Measurements from ENCODE around the gene COQ2. TPM values are rescaled to one million over a fixed set of nuclear protein-coding genes. Genes with fewer than 3 reads are reported as not detected.
"Not testable (repeated sequence)": the region's sequence is repeated elsewhere in the genome, so short reads cannot be mapped to it uniquely, and the experiment has no call there.

The COQ2 gene
- total RNA-seq, 1 donor from 2014 or later, result 8.7 TPM

DNA sequence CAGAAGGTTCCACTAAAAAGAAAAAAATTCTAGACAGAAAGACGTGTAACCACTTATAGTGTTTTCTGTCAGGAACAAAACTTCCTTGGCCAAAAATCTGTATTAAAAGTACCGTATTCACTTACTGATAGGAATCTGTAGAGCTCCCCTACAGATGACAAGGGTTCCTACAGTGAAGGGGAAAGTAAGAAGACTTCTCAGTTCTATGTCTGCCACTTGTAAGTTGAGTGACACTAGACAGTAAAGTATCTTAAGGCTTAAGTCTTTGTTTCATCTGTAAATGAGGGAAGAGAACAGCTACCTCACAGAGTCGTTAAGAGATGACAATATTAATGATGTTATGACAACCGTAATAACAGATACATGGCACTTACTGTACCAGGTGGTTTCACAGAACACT lies 3.3 kb downstream of the COQ2 start:
- Mint-ChIP-seq H3K9me3 (ENCODE audit: unreplicated experiment) (no peaks in the 10 kb centered on the region), H3K27me3 (ENCODE audit: low read depth, unreplicated experiment) (no peaks in the 10 kb centered on the region), H3K36me3 (ENCODE audit: low read depth, unreplicated experiment) (no peaks in the 10 kb centered on the region), H3K4me1 (ENCODE audit: low read depth, unreplicated experiment) (peaks cover 8% of the 10 kb centered on the region), H3K4me3 (ENCODE audit: unreplicated experiment) (no peak overlapping the region), H3K27ac (ENCODE audit: unreplicated experiment) (no peak overlapping the region)
- Histone ChIP-seq H3K27ac (ENCODE audit: low read depth, low read length) (no peak overlapping the region), H2AFZ (ENCODE audit: low read depth, low read length) (no peak overlapping the region), H3K79me2 (ENCODE audit: insufficient read depth, low read length) (peaks cover 15% of the 10 kb centered on the region), H3K4me2 (ENCODE audit: low read length) (no peak overlapping the region), H3K9me3 (ENCODE audit: insufficient read depth, low read depth, low read length) (no peaks in the 10 kb centered on the region), H3K27me3 (ENCODE audit: insufficient read depth, low read length) (no peaks in the 10 kb centered on the region), H4K20me1 (ENCODE audit: insufficient read depth, low read length) (peaks cover 16% of the 10 kb centered on the region), H3K9ac (ENCODE audit: low read length) (no peak overlapping the region), H3K4me1 (ENCODE audit: insufficient read depth, low read length) (peaks cover 6% of the 10 kb centered on the region), H3K4me3 (ENCODE audit: insufficient read depth, low read depth, low read length) (no peak overlapping the region), H3K36me3 (ENCODE audit: insufficient read depth, low read length) (no peaks in the 10 kb centered on the region)
- no peak for DNase-seq (ENCODE audit: low read depth)
- FAIRE-seq, result no peak
- no peak for TF ChIP-seq EZH2 (IDR thresholded peaks at IDR 0.05; ENCODE audit: insufficient read depth, low read length)
- TF ChIP-seq, protein P1, sequence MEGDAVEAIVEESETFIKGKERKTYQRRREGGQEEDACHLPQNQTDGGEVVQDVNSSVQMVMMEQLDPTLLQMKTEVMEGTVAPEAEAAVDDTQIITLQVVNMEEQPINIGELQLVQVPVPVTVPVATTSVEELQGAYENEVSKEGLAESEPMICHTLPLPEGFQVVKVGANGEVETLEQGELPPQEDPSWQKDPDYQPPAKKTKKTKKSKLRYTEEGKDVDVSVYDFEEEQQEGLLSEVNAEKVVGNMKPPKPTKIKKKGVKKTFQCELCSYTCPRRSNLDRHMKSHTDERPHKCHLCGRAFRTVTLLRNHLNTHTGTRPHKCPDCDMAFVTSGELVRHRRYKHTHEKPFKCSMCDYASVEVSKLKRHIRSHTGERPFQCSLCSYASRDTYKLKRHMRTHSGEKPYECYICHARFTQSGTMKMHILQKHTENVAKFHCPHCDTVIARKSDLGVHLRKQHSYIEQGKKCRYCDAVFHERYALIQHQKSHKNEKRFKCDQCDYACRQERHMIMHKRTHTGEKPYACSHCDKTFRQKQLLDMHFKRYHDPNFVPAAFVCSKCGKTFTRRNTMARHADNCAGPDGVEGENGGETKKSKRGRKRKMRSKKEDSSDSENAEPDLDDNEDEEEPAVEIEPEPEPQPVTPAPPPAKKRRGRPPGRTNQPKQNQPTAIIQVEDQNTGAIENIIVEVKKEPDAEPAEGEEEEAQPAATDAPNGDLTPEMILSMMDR (IDR thresholded peaks at IDR 0.05; ENCODE audit: insufficient read depth, low read depth, low read length), result no peak

DNA sequence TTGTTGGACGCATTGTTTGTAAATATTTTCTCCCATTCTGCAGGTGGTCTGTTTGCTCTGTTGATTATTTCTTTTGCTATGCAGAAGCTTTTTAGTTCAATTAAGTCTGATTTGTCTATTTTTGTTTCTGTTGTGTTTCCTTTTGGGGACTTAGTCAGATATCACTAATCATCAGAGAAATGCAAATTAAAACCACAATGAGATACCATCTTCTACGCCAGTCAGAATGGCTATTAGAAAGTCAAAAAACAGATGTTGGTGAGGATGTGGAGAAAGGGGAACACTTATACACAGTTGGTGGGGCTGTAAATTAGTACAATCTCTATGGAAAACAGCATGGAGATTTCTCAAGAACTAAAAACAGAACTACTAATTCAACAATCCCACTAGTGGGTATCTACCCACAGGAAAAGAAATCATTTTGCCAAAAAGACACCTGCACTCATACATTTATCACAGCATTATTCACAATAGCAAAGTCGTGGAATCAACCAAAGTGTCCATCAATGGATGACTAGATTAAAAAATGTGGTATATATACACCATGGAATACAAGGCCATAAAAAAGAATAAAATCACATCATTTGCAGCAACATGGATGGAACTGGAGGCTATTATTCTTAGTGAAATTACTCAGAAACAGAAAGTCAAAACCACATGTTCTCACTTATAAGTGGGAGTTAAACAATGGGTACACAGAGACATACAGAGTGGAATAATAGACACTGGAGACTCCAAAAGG lies 8.1 kb downstream of the COQ2 start:
- H3K4me3 Mint-ChIP-seq (ENCODE audit: unreplicated experiment), result no peak overlapping the region
- H3K9ac ChIP-seq (ENCODE audit: low read length), result no peak overlapping the region
- H3K9me3 Mint-ChIP-seq (ENCODE audit: unreplicated experiment), result no peaks in the 10 kb centered on the region
- FAIRE-seq (peak; percentile 5), DNase-seq (ENCODE audit: low read depth) (peak; percentile 16)
- H4K20me1 ChIP-seq (ENCODE audit: insufficient read depth, low read length), result no peaks in the 10 kb centered on the region
- H2AFZ ChIP-seq (ENCODE audit: low read depth, low read length), result no peak overlapping the region
- no peak overlapping the region for H3K4me3 ChIP-seq (ENCODE audit: insufficient read depth, low read depth, low read length)
- H3K4me1 Mint-ChIP-seq (ENCODE audit: low read depth, unreplicated experiment), result no peaks in the 10 kb centered on the region
- H3K27me3 ChIP-seq (ENCODE audit: insufficient read depth, low read length), result no peaks in the 10 kb centered on the region
- peaks cover 4% of the 10 kb centered on the region for H3K79me2 ChIP-seq (ENCODE audit: insufficient read depth, low read length)
- H3K27me3 Mint-ChIP-seq (ENCODE audit: low read depth, unreplicated experiment), result no peaks in the 10 kb centered on the region
- H3K27ac Mint-ChIP-seq (ENCODE audit: unreplicated experiment), result no peak overlapping the region
- no peak overlapping the region for H3K27ac ChIP-seq (ENCODE audit: low read depth, low read length)
- TF ChIP-seq, protein P1 (IDR thresholded peaks at IDR 0.05; ENCODE audit: insufficient read depth, low read depth, low read length), result no peak
- no peak for TF ChIP-seq EZH2 (IDR thresholded peaks at IDR 0.05; ENCODE audit: insufficient read depth, low read length)
- no peak overlapping the region for H3K4me2 ChIP-seq (ENCODE audit: low read length)
- no peaks in the 10 kb centered on the region for H3K4me1 ChIP-seq (ENCODE audit: insufficient read depth, low read length)
- H3K9me3 ChIP-seq (ENCODE audit: insufficient read depth, low read depth, low read length), result no peaks in the 10 kb centered on the region
- H3K36me3 Mint-ChIP-seq (ENCODE audit: low read depth, unreplicated experiment), result no peaks in the 10 kb centered on the region
- peaks cover 3% of the 10 kb centered on the region for H3K36me3 ChIP-seq (ENCODE audit: insufficient read depth, low read length)

DNA sequence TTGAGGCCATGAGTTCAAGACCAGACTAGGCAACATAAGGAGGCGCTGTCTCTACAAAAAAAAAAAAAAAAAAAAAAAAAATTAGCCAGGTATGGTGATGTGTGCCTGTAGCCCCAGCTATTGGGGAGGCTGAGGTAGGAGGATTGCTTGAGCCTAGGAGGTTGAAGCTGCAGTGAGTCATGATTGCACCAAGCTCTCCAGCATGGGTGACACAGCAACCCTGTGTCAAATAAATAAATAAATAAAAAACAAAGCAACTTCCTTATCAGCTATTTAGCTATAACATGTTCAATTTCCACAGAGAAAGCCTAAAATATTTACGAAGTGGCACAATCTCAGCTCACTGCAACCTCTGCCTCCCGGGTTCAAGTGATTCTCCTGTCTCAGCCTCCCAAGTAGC lies 10.7 kb downstream of the COQ2 start:
- H3K4me2 ChIP-seq (ENCODE audit: low read length); H3K4me3 Mint-ChIP-seq (ENCODE audit: unreplicated experiment); H3K9me3 ChIP-seq (ENCODE audit: insufficient read depth, low read depth, low read length); H3K4me1 Mint-ChIP-seq (ENCODE audit: low read depth, unreplicated experiment); DNase-seq (ENCODE audit: low read depth); H3K27me3 Mint-ChIP-seq (ENCODE audit: low read depth, unreplicated experiment); FAIRE-seq; H3K36me3 ChIP-seq (ENCODE audit: insufficient read depth, low read length); H3K9me3 Mint-ChIP-seq (ENCODE audit: unreplicated experiment); H3K4me1 ChIP-seq (ENCODE audit: insufficient read depth, low read length); H3K4me3 ChIP-seq (ENCODE audit: insufficient read depth, low read depth, low read length); H3K79me2 ChIP-seq (ENCODE audit: insufficient read depth, low read length); H3K27me3 ChIP-seq (ENCODE audit: insufficient read depth, low read length); H3K36me3 Mint-ChIP-seq (ENCODE audit: low read depth, unreplicated experiment); H3K9ac ChIP-seq (ENCODE audit: low read length); H2AFZ ChIP-seq (ENCODE audit: low read depth, low read length); H4K20me1 ChIP-seq (ENCODE audit: insufficient read depth, low read length); H3K27ac ChIP-seq (ENCODE audit: low read depth, low read length); H3K27ac Mint-ChIP-seq (ENCODE audit: unreplicated experiment): not testable (repeated sequence)
